NCI-H187 (cell line): ENCODE measurements around the gene CRELD2.

Experiments used
- DNase-seq, 2 experiments: peaks; one replicate each; lab custom pipeline; 2025; lab: John Stamatoyannopoulos, UW

Gene CRELD2

GRCh38 chr22:49929994-49930575, 11.7 kb downstream of the CRELD2 start:
- DNase-seq: no peak

- DNase-seq: no peak
Measured at GRCh38 chr22:49930596-49931412, 12.4 kb downstream of the CRELD2 start.

GRCh38 chr22:49933236-49934159, 15.1 kb downstream of the CRELD2 start:
- DNase-seq: no peak

GRCh38 chr22:49934160-49934890, 15.9 kb downstream of the CRELD2 start:
- no peak for DNase-seq

GRCh38 chr22:49934891-49935557, 16.6 kb downstream of the CRELD2 start:
- no peak for DNase-seq

GRCh38 chr22:49935561-49935960, 17.1 kb downstream of the CRELD2 start:
- DNase-seq: no peak

- DNase-seq: no peak
Measured at GRCh38 chr22:49936018-49936972, 17.9 kb downstream of the CRELD2 start.

- DNase-seq: no peak
Measured at GRCh38 chr22:49936973-49937757, 18.7 kb downstream of the CRELD2 start.

GRCh38 chr22:49937758-49938564, 19.5 kb downstream of the CRELD2 start:
- DNase-seq: no peak

- DNase-seq: no peak
Measured at GRCh38 chr22:49938565-49939136, 20.2 kb downstream of the CRELD2 start.

- no peak for DNase-seq
Measured at GRCh38 chr22:49941507-49942316, 23.3 kb downstream of the CRELD2 start.

- DNase-seq: no peak
Measured at GRCh38 chr22:49942565-49943404, 24.4 kb downstream of the CRELD2 start.

GRCh38 chr22:49943405-49943765, 25.0 kb downstream of the CRELD2 start:
- DNase-seq: no peak

GRCh38 chr22:49943771-49944398, 25.5 kb downstream of the CRELD2 start:
- DNase-seq: no peak

- no peak for DNase-seq
Measured at GRCh38 chr22:49944399-49944891, 26.0 kb downstream of the CRELD2 start.
